ENCODE measurements around the gene LCN2.
"Not testable (repeated sequence)": the region's sequence is repeated elsewhere in the genome, so short reads cannot be mapped to it uniquely, and the experiment has no call there.

LCN2 gene

GRCh38 chr9:128128836-128129590, 20.2 kb upstream of the LCN2 start:
- no peak for DNase-seq

GRCh38 chr9:128129976-128130590, 19.2 kb upstream of the LCN2 start:
- not testable (repeated sequence) for DNase-seq

GRCh38 chr9:128130651-128131050, 18.6 kb upstream of the LCN2 start:
- not testable (repeated sequence) for DNase-seq

GRCh38 chr9:128131346-128131745, 17.9 kb upstream of the LCN2 start:
- DNase-seq: not testable (repeated sequence)

- DNase-seq: not testable (repeated sequence)
These were observed 17.1 kb upstream of the LCN2 start for GRCh38 chr9:128132139-128132538.

GRCh38 chr9:128135561-128135960, 13.7 kb upstream of the LCN2 start:
- DNase-seq: not testable (repeated sequence)

GRCh38 chr9:128136816-128137793, 12.1 kb upstream of the LCN2 start:
- DNase-seq: no peak

GRCh38 chr9:128138001-128138400, 11.3 kb upstream of the LCN2 start:
- no peak for DNase-seq

- DNase-seq: no peak
These were observed 9.6 kb upstream of the LCN2 start for GRCh38 chr9:128139621-128140020.

GRCh38 chr9:128141604-128142003, 7.6 kb upstream of the LCN2 start:
- DNase-seq: no peak

- DNase-seq: no peak
These were observed 7.2 kb upstream of the LCN2 start for GRCh38 chr9:128142061-128142460.

GRCh38 chr9:128142596-128142995, 6.7 kb upstream of the LCN2 start:
- no peak for DNase-seq

GRCh38 chr9:128143525-128144238, 5.6 kb upstream of the LCN2 start:
- no peak for DNase-seq

GRCh38 chr9:128144239-128145181, 4.7 kb upstream of the LCN2 start:
- DNase-seq: no peak

GRCh38 chr9:128145536-128145935, 3.7 kb upstream of the LCN2 start:
- no peak for DNase-seq

- DNase-seq: no peak
These were observed 3.3 kb upstream of the LCN2 start for GRCh38 chr9:128145951-128146351.

- no peak for DNase-seq
These were observed 2.6 kb upstream of the LCN2 start for GRCh38 chr9:128146591-128147120.

- DNase-seq: no peak
These were observed 698 bp upstream of the LCN2 start for GRCh38 chr9:128148509-128149000.

- DNase-seq: no peak
These were observed 819 bp downstream of the LCN2 start for GRCh38 chr9:128149951-128150593.

- DNase-seq: no peak
These were observed 1.5 kb downstream of the LCN2 start for GRCh38 chr9:128150594-128151308.
